Measurements from ENCODE around the gene NUCKS1. TPM values are rescaled to one million over a fixed set of nuclear protein-coding genes. Genes with fewer than 3 reads are reported as not detected.

The NUCKS1 gene
- total RNA-seq, 1 donor from 2014 or later, result 700 TPM

GRCh38 chr1:205735218-205735617 is 14.8 kb downstream of the NUCKS1 start:
- H3K36me3 ChIP-seq, result peaks cover 12% of the 10 kb centered on the region
- peaks cover 78% of the 10 kb centered on the region for H3F3A ChIP-seq (ENCODE audit: low read depth)
- no peaks in the 10 kb centered on the region for H3K9me3 Mint-ChIP-seq
- no peak overlapping the region for H3K4me2 ChIP-seq
- no peak for DNase-seq (ENCODE audit: low spot score)
- H3K9me3 ChIP-seq (ENCODE audit: low read depth), result no peaks in the 10 kb centered on the region
- peaks cover 99% of the 10 kb centered on the region for H4K20me1 ChIP-seq (ENCODE audit: low read depth)
- peaks cover 100% of the 10 kb centered on the region for H3K79me2 ChIP-seq (ENCODE audit: low read depth)
- no peak overlapping the region for H3K4me3 Mint-ChIP-seq
- H3K27me3 ChIP-seq, result no peaks in the 10 kb centered on the region
- H3K4me1 Mint-ChIP-seq, result peaks cover 2% of the 10 kb centered on the region
- no peak overlapping the region for H3K27ac ChIP-seq
- peaks cover 42% of the 10 kb centered on the region for H3K36me3 Mint-ChIP-seq
- H3K27ac Mint-ChIP-seq, result no peak overlapping the region
- no peak overlapping the region for H3K9ac ChIP-seq
- H3K4me3 ChIP-seq, result no peak overlapping the region
- no peak overlapping the region for H2AFZ ChIP-seq (replicated peaks)
- TF ChIP-seq, protein P1, sequence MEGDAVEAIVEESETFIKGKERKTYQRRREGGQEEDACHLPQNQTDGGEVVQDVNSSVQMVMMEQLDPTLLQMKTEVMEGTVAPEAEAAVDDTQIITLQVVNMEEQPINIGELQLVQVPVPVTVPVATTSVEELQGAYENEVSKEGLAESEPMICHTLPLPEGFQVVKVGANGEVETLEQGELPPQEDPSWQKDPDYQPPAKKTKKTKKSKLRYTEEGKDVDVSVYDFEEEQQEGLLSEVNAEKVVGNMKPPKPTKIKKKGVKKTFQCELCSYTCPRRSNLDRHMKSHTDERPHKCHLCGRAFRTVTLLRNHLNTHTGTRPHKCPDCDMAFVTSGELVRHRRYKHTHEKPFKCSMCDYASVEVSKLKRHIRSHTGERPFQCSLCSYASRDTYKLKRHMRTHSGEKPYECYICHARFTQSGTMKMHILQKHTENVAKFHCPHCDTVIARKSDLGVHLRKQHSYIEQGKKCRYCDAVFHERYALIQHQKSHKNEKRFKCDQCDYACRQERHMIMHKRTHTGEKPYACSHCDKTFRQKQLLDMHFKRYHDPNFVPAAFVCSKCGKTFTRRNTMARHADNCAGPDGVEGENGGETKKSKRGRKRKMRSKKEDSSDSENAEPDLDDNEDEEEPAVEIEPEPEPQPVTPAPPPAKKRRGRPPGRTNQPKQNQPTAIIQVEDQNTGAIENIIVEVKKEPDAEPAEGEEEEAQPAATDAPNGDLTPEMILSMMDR (IDR thresholded peaks at IDR 0.05), result no peak
- TF ChIP-seq EZH2 (IDR thresholded peaks at IDR 0.05), result no peak
- no peak for TF ChIP-seq EZH2phosphoT487 (IDR thresholded peaks at IDR 0.05)
- no peaks in the 10 kb centered on the region for H3K4me1 ChIP-seq
- no peaks in the 10 kb centered on the region for H3K27me3 Mint-ChIP-seq (ENCODE audit: insufficient read depth, low read depth)

- H3K4me1 Mint-ChIP-seq, result no peaks in the 10 kb centered on the region
- no peaks in the 10 kb centered on the region for H3K27me3 Mint-ChIP-seq (ENCODE audit: insufficient read depth, low read depth)
- H3K4me3 Mint-ChIP-seq, result no peak overlapping the region
- no peak for TF ChIP-seq EZH2 (IDR thresholded peaks at IDR 0.05)
- TF ChIP-seq, protein P1 (IDR thresholded peaks at IDR 0.05), result no peak
- TF ChIP-seq EZH2phosphoT487 (IDR thresholded peaks at IDR 0.05), result no peak
- H3K4me1 ChIP-seq, result no peaks in the 10 kb centered on the region
- peaks cover 82% of the 10 kb centered on the region for H3F3A ChIP-seq (ENCODE audit: low read depth)
- no peak overlapping the region for H2AFZ ChIP-seq (replicated peaks)
- H3K9me3 Mint-ChIP-seq, result no peaks in the 10 kb centered on the region
- H3K4me2 ChIP-seq, result no peak overlapping the region
- peaks cover 35% of the 10 kb centered on the region for H3K36me3 Mint-ChIP-seq
- no peaks in the 10 kb centered on the region for H3K9me3 ChIP-seq (ENCODE audit: low read depth)
- H3K27ac Mint-ChIP-seq, result no peak overlapping the region
- no peak overlapping the region for H3K9ac ChIP-seq
- H3K27ac ChIP-seq, result no peak overlapping the region
- H3K79me2 ChIP-seq (ENCODE audit: low read depth), result peaks cover 100% of the 10 kb centered on the region
- H4K20me1 ChIP-seq (ENCODE audit: low read depth), result peaks cover 99% of the 10 kb centered on the region
- H3K4me3 ChIP-seq, result no peak overlapping the region
- no peaks in the 10 kb centered on the region for H3K27me3 ChIP-seq
- DNase-seq (ENCODE audit: low spot score), result no peak
- H3K36me3 ChIP-seq, result peaks cover 12% of the 10 kb centered on the region
Measured at GRCh38 chr1:205733438-205734175, 16.4 kb downstream of the NUCKS1 start.

DNA sequence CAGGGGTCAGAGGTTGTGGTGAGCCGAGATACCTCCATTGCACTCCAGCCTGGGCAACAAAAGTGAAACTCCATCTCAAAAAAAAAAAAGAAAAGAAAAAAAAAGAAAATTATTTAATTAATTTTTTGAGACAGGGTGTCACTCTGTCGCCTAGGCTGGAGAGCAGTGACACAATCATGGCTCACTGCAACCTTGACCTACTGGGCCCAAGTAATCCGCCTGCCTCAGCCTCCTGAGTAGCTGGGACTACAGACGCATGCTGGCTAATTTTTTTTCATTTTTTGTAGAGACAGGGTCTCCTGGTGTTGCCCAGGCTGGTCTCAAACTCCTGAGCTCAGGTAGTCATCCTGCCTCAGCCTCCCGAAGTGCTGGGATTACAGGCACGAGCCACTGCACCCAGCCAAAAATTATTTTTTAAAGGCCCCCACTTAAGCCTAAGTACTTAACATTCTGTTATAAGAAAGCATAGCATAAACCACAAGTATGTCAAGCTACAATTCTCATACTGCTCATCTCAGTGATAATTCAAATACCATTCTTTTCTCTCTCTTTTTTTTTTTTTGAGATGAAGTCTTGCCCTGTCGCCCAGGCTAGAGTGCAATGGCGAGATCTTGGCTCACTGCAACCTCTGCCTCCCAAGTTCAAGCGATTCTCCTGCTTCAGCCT is 19.9 kb downstream of the NUCKS1 start:
- Histone ChIP-seq H3K79me2 (ENCODE audit: low read depth) (peaks cover 100% of the 10 kb centered on the region), H3K4me1 (no peaks in the 10 kb centered on the region), H3K4me2 (no peak overlapping the region), H3K4me3 (no peak overlapping the region), H4K20me1 (ENCODE audit: low read depth) (peaks cover 99% of the 10 kb centered on the region), H3K27me3 (no peaks in the 10 kb centered on the region), H3K9me3 (ENCODE audit: low read depth) (no peaks in the 10 kb centered on the region), H3K27ac (no peak overlapping the region), H3K36me3 (peaks cover 25% of the 10 kb centered on the region), H3K9ac (no peak overlapping the region), H3F3A (ENCODE audit: low read depth) (peaks cover 82% of the 10 kb centered on the region), H2AFZ (replicated peaks) (no peak overlapping the region)
- Mint-ChIP-seq H3K27me3 (ENCODE audit: insufficient read depth, low read depth) (no peaks in the 10 kb centered on the region), H3K27ac (no peak overlapping the region), H3K9me3 (no peaks in the 10 kb centered on the region), H3K4me3 (no peak overlapping the region), H3K4me1 (no peaks in the 10 kb centered on the region), H3K36me3 (peaks cover 36% of the 10 kb centered on the region)
- TF ChIP-seq EZH2 (IDR thresholded peaks at IDR 0.05), result no peak
- no peak for TF ChIP-seq EZH2phosphoT487 (IDR thresholded peaks at IDR 0.05)
- TF ChIP-seq, protein P1 (IDR thresholded peaks at IDR 0.05), result no peak
- no peak for DNase-seq (ENCODE audit: low spot score)
